ENCODE results near the gene SLC1A6.
"Not testable (repeated sequence)": the region's sequence is repeated elsewhere in the genome, so short reads cannot be mapped to it uniquely, and the experiment has no call there.

Gene SLC1A6

GRCh38 chr19:14979476-14980255 lies at the start of gene SLC1A6:
Gene SLC1A6 (minus strand): TSS chr19:14979864. CDS start chr19:14972910, 6,954 bp downstream.
- H3K4me1 ChIP-seq (ENCODE audit: control insufficient read depth, insufficient read depth, low read length) = no peaks in the 10 kb centered on the region

DNA sequence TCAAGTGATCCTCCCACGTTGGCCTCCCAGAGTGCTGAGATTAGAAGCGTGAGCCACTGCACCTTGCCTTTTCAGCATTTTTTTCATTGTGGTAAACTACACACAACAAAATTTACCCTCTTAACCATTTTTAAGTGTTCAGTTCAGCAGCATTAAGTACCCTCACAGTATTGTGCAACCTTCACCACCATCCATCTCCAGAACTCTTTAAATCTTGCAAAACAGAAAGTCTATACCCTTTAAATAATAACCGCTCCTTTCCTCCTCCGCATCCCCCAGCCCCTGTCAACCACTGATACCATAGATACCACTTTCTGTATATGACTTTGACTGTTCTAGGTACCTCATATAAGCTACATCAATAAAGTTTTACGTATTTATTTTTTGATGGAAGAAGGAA lies 48.8 kb upstream of the SLC1A6 start:
- peaks cover 4% of the 10 kb centered on the region for H3K27me3 ChIP-seq (replicated peaks; ENCODE audit: control insufficient read depth, insufficient read depth, low read length)
- no peaks in the 10 kb centered on the region for H3K36me3 ChIP-seq (ENCODE audit: control insufficient read depth, insufficient read depth, low read length, severe bottlenecking)
- no peak overlapping the region for H3K9ac ChIP-seq (ENCODE audit: low read length)
- no peaks in the 10 kb centered on the region for H3K9me3 ChIP-seq (ENCODE audit: control insufficient read depth, low read length)
- H3K4me1 ChIP-seq (ENCODE audit: control insufficient read depth, insufficient read depth, low read length) = no peaks in the 10 kb centered on the region
- no peak for DNase-seq (ENCODE audit: low read depth)
- no peak overlapping the region for H3K4me3 ChIP-seq (ENCODE audit: low read length)

More at GRCh38 chr19:14979476-14980255, at the start of gene SLC1A6:
- H3K27me3 ChIP-seq (replicated peaks; ENCODE audit: control insufficient read depth, insufficient read depth, low read length) = peaks cover 29% of the 10 kb centered on the region
- H3K9ac ChIP-seq (ENCODE audit: low read length) = no peak within 1 kb of the TSS
- H3K36me3 ChIP-seq (ENCODE audit: control insufficient read depth, insufficient read depth, low read length, severe bottlenecking) = no peaks in the 10 kb centered on the region
- DNase-seq (ENCODE audit: low read depth) = peak; percentile 2
- peaks cover 4% of the 10 kb centered on the region for H3K9me3 ChIP-seq (ENCODE audit: control insufficient read depth, low read length)
- no peak within 1 kb of the TSS for H3K4me3 ChIP-seq (ENCODE audit: low read length)

- no peak for DNase-seq (ENCODE audit: low read depth)
- H3K4me3 ChIP-seq (ENCODE audit: low read length) = no peak overlapping the region
Measured at GRCh38 chr19:15025217-15025616, 45.6 kb upstream of the SLC1A6 start.

DNA sequence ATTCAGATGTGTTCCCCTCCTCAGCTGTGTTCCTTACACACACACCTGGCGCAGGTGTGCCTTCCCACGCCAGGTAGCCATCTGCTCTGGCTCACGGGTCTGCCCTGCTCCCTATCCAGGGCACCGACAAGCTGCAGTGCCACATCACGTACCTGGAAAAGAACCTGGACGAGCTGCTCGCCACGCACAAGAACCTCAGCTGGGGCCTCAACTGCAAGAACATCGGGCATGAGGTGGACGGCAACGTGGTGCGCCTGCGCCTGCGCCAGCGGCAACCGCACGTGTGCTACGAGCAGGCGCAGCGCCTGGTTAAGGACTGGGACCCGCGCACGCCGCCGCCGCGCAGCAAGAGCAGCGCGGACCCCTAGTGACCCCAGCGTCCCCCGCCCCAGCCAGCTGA lies 43.1 kb upstream of the SLC1A6 start:
- Histone ChIP-seq H3K27me3 (replicated peaks; ENCODE audit: control insufficient read depth, insufficient read depth, low read length) (peaks cover 6% of the 10 kb centered on the region), H3K36me3 (ENCODE audit: control insufficient read depth, insufficient read depth, low read length, severe bottlenecking) (no peaks in the 10 kb centered on the region), H3K4me3 (ENCODE audit: low read length) (no peak overlapping the region), H3K9me3 (ENCODE audit: control insufficient read depth, low read length) (no peaks in the 10 kb centered on the region), H3K4me1 (ENCODE audit: control insufficient read depth, insufficient read depth, low read length) (no peaks in the 10 kb centered on the region), H3K9ac (ENCODE audit: low read length) (no peak overlapping the region)
- DNase-seq (ENCODE audit: low read depth) = no peak

More at GRCh38 chr19:15025217-15025616, 45.6 kb upstream of the SLC1A6 start:
- H3K9ac ChIP-seq (ENCODE audit: low read length) = no peak overlapping the region
- no peaks in the 10 kb centered on the region for H3K36me3 ChIP-seq (ENCODE audit: control insufficient read depth, insufficient read depth, low read length, severe bottlenecking)
- H3K9me3 ChIP-seq (ENCODE audit: control insufficient read depth, low read length) = no peaks in the 10 kb centered on the region
- no peaks in the 10 kb centered on the region for H3K4me1 ChIP-seq (ENCODE audit: control insufficient read depth, insufficient read depth, low read length)
- peaks cover 5% of the 10 kb centered on the region for H3K27me3 ChIP-seq (replicated peaks; ENCODE audit: control insufficient read depth, insufficient read depth, low read length)

GRCh38 chr19:15021286-15022007 lies 41.8 kb upstream of the SLC1A6 start:
- Histone ChIP-seq H3K36me3 (ENCODE audit: control insufficient read depth, insufficient read depth, low read length, severe bottlenecking) (no peaks in the 10 kb centered on the region), H3K9ac (ENCODE audit: low read length) (no peak overlapping the region), H3K4me1 (ENCODE audit: control insufficient read depth, insufficient read depth, low read length) (no peaks in the 10 kb centered on the region), H3K9me3 (ENCODE audit: control insufficient read depth, low read length) (no peaks in the 10 kb centered on the region), H3K4me3 (ENCODE audit: low read length) (no peak overlapping the region), H3K27me3 (replicated peaks; ENCODE audit: control insufficient read depth, insufficient read depth, low read length) (peaks cover 8% of the 10 kb centered on the region)
- DNase-seq (ENCODE audit: low read depth) = no peak

DNA sequence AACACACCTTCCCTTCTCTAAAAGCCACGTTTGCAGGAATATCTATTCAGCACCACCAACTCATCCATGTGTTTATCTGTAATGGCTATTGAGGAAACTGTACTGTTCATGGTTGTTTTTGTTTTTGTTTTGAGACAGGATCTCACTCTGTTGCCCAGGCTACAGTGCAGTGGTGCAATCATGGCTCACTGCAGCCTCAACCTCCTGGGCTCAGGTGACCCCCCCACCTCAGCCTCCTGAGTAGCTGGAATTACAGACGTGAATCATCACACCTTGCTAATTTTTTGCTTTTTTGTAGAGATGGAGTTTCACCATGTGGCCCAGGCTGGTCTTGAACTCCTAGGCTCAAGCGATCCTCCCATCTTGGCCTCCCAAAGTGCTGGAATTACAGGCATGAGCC lies 39.2 kb upstream of the SLC1A6 start:
- H3K4me3 ChIP-seq (ENCODE audit: low read length); H3K4me1 ChIP-seq (ENCODE audit: control insufficient read depth, insufficient read depth, low read length); H3K36me3 ChIP-seq (ENCODE audit: control insufficient read depth, insufficient read depth, low read length, severe bottlenecking); H3K9ac ChIP-seq (ENCODE audit: low read length); H3K9me3 ChIP-seq (ENCODE audit: control insufficient read depth, low read length); DNase-seq (ENCODE audit: low read depth); H3K27me3 ChIP-seq (replicated peaks; ENCODE audit: control insufficient read depth, insufficient read depth, low read length): not testable (repeated sequence)

DNA sequence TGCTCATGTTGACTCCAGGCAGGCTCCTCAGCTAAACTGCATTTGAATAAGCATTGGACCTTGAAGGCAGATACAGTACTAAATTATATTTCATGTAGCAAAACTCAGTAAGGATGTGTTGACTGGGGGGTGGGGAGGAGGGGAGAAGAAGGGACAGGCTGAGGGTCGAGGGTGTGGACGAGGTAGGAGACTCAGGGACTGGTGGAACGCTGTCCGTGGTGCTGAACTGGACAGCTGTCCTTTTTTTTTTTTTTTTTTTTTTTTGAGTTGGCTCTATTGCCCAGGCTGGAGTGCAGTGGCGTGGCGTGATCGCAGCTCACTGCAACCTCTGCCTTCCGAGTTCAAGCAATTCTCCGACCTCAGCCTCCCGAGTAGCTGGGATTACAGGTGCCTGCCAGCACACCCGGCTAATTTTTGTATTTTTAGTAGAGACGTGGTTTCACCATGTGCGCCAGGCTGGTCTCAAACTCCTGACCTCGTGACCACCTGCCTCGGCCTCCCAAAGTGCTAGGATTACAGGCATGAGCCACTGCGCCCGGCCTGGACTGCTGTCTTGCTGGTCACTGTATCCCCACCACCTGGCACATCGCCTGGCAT lies 36.4 kb upstream of the SLC1A6 start:
- Histone ChIP-seq H3K4me1 (ENCODE audit: control insufficient read depth, insufficient read depth, low read length) (no peaks in the 10 kb centered on the region), H3K9me3 (ENCODE audit: control insufficient read depth, low read length) (no peaks in the 10 kb centered on the region), H3K9ac (ENCODE audit: low read length) (no peak overlapping the region), H3K4me3 (ENCODE audit: low read length) (no peak overlapping the region), H3K36me3 (ENCODE audit: control insufficient read depth, insufficient read depth, low read length, severe bottlenecking) (no peaks in the 10 kb centered on the region), H3K27me3 (replicated peaks; ENCODE audit: control insufficient read depth, insufficient read depth, low read length) (peaks cover 3% of the 10 kb centered on the region)
- peak; percentile 38 for DNase-seq (ENCODE audit: low read depth)

GRCh38 chr19:15014579-15014978 lies 34.9 kb upstream of the SLC1A6 start:
- no peak for DNase-seq (ENCODE audit: low read depth)
- Histone ChIP-seq H3K9ac (ENCODE audit: low read length) (no peak overlapping the region), H3K9me3 (ENCODE audit: control insufficient read depth, low read length) (no peaks in the 10 kb centered on the region), H3K27me3 (replicated peaks; ENCODE audit: control insufficient read depth, insufficient read depth, low read length) (peaks cover 3% of the 10 kb centered on the region), H3K36me3 (ENCODE audit: control insufficient read depth, insufficient read depth, low read length, severe bottlenecking) (no peaks in the 10 kb centered on the region), H3K4me3 (ENCODE audit: low read length) (no peak overlapping the region), H3K4me1 (ENCODE audit: control insufficient read depth, insufficient read depth, low read length) (no peaks in the 10 kb centered on the region)

DNA sequence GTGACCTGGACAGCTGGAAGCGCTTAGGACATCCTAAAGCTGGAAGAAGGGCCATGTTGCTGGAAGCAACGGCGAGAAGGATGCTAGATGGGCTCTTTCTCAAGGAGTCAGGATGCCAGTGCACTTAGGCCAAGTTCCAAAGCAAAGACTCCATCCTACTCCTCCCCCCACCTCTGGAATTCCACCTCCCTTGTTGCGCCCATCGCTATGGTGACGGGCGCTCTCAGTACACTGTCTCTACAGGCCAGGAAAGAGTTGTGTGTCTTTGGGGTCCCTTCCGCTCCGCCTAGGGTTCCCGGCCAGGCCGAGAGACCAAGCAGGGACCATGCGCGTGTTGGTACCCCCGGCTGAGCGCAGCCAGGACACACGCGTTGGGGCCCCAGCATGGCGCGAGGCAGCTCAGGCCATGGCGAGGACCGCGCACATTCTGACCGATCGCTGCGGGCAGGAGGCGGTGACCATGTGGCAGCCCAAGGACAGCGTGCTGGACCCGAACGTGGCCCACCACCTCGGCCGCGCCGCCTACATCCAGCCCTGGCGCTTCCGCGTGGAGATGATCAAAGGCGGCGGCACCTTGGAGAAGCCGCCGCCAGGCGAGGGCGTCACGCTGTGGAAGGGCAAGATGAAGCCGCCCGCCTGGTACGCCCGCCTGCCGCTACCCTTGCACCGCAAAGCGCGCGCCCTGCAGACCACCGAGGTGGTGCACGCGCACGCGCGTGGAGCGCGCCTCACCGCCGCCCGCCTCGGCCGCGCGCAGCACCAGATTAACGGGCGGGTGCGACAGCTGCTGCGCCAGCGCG lies 31.0 kb upstream of the SLC1A6 start:
- no peak for DNase-seq (ENCODE audit: low read depth)
- H3K27me3 ChIP-seq (replicated peaks; ENCODE audit: control insufficient read depth, insufficient read depth, low read length) = peaks cover 3% of the 10 kb centered on the region
- no peaks in the 10 kb centered on the region for H3K36me3 ChIP-seq (ENCODE audit: control insufficient read depth, insufficient read depth, low read length, severe bottlenecking)
- no peak overlapping the region for H3K4me3 ChIP-seq (ENCODE audit: low read length)
- no peaks in the 10 kb centered on the region for H3K4me1 ChIP-seq (ENCODE audit: control insufficient read depth, insufficient read depth, low read length)
- no peaks in the 10 kb centered on the region for H3K9me3 ChIP-seq (ENCODE audit: control insufficient read depth, low read length)
- H3K9ac ChIP-seq (ENCODE audit: low read length) = no peak overlapping the region

DNA sequence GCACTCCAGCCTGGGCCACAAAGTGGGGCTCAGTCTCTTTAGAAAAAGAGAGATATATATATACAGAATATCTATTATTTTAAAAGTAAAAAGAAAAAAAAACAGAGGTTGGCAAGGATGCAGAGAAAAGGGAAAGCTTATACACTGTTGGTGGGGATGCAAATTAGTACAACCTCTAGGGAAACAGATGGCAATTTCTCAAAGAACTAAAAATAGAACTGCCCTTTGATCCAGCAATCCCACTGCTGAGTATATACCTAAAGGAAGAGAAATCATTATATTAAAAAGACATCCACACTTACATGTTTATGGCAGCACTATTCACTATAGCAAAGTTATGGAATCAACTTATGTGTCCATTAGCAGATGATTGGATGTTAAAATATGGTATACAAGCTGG lies 28.6 kb upstream of the SLC1A6 start:
- DNase-seq (ENCODE audit: low read depth) = no peak
- H3K9me3 ChIP-seq (ENCODE audit: control insufficient read depth, low read length) = no peaks in the 10 kb centered on the region
- H3K27me3 ChIP-seq (replicated peaks; ENCODE audit: control insufficient read depth, insufficient read depth, low read length) = peaks cover 3% of the 10 kb centered on the region
- H3K4me3 ChIP-seq (ENCODE audit: low read length) = no peak overlapping the region
- no peaks in the 10 kb centered on the region for H3K4me1 ChIP-seq (ENCODE audit: control insufficient read depth, insufficient read depth, low read length)
- H3K36me3 ChIP-seq (ENCODE audit: control insufficient read depth, insufficient read depth, low read length, severe bottlenecking) = no peaks in the 10 kb centered on the region
- H3K9ac ChIP-seq (ENCODE audit: low read length) = no peak overlapping the region

- Histone ChIP-seq H3K36me3 (ENCODE audit: control insufficient read depth, insufficient read depth, low read length, severe bottlenecking) (no peaks in the 10 kb centered on the region), H3K4me1 (ENCODE audit: control insufficient read depth, insufficient read depth, low read length) (no peaks in the 10 kb centered on the region), H3K9me3 (ENCODE audit: control insufficient read depth, low read length) (peaks cover 4% of the 10 kb centered on the region), H3K27me3 (replicated peaks; ENCODE audit: control insufficient read depth, insufficient read depth, low read length) (no peaks in the 10 kb centered on the region), H3K4me3 (ENCODE audit: low read length) (no peak overlapping the region), H3K9ac (ENCODE audit: low read length) (no peak overlapping the region)
- no peak for DNase-seq (ENCODE audit: low read depth)
Measured at GRCh38 chr19:14997981-14998380, 18.3 kb upstream of the SLC1A6 start.
